Muscle layer of duodenum (tissue), 2 donors: Measurements from ENCODE around the gene GARNL3.

Experiments
- H3K27ac ChIP-seq: one replicate; pipeline ENCODE4 v1.7.0; 2013; ENCODE audit warnings: mild to moderate bottlenecking, low read length
- H3K27me3 ChIP-seq: one replicate; pipeline ENCODE4 v1.7.0; 2013; ENCODE audit warnings: low read depth, mild to moderate bottlenecking, control low read depth, low read length
- H3K36me3 ChIP-seq, 2 donors: one replicate each; pipeline ENCODE4 v1.7.0; 2013; ENCODE audit warnings: low read length in 2 of 2, control low read depth in 1 of 2, mild to moderate bottlenecking in 1 of 2; ENCODE audit not compliant: insufficient read depth in 2 of 2, control insufficient read depth in 1 of 2
- H3K4me1 ChIP-seq, 2 donors: one replicate each; pipeline ENCODE4 v1.7.0; 2013; ENCODE audit warnings: low read length in 2 of 2, mild to moderate bottlenecking in 2 of 2, control low read depth in 1 of 2, moderate library complexity in 1 of 2; ENCODE audit not compliant: insufficient read depth in 2 of 2, control insufficient read depth in 1 of 2
- H3K4me3 ChIP-seq, 2 donors: one replicate each; pipeline ENCODE4 v1.7.0; 2013; ENCODE audit warnings: low read length in 2 of 2, low read depth in 1 of 2, mild to moderate bottlenecking in 1 of 2
- H3K9me3 ChIP-seq, 2 donors: one replicate each; pipeline ENCODE4 v1.7.0; 2013; ENCODE audit warnings: low read length in 2 of 2, control low read depth in 1 of 2, mild to moderate bottlenecking in 1 of 2; ENCODE audit not compliant: control insufficient read depth in 1 of 2
- donor health status: healthy.

Gene GARNL3

GRCh38 chr9:127223810-127224177 lies 40.8 kb upstream of the GARNL3 start:
- Histone ChIP-seq H3K27ac (no peak overlapping the region), H3K9me3 (no peaks in the 10 kb centered on the region), H3K36me3 (peaks cover 0 to 4% of the 10 kb centered on the region in 2 donors), H3K4me3 (peak overlapping the region in 1 of 2 donors; percentile 57), H3K4me1 (peaks cover 0 to 9% of the 10 kb centered on the region in 2 donors), H3K27me3 (no peaks in the 10 kb centered on the region)

- Histone ChIP-seq H3K27me3 (no peaks in the 10 kb centered on the region), H3K27ac (no peak overlapping the region), H3K4me1 (peaks cover 0 to 9% of the 10 kb centered on the region in 2 donors)
Observed at GRCh38 chr9:127224178-127224882, 40.2 kb upstream of the GARNL3 start.

GRCh38 chr9:127224883-127225739 lies 39.5 kb upstream of the GARNL3 start:
- peaks cover 0 to 9% of the 10 kb centered on the region in 2 donors for H3K4me1 ChIP-seq

More at GRCh38 chr9:127224178-127224882, 40.2 kb upstream of the GARNL3 start:
- Histone ChIP-seq H3K9me3 (no peaks in the 10 kb centered on the region), H3K36me3 (no peaks in the 10 kb centered on the region), H3K4me3 (peak overlapping the region; percentile 48 to 57)

GRCh38 chr9:127225801-127226625 lies 38.6 kb upstream of the GARNL3 start:
- Histone ChIP-seq H3K9me3 (no peaks in the 10 kb centered on the region), H3K36me3 (no peaks in the 10 kb centered on the region), H3K4me1 (peaks cover 0 to 9% of the 10 kb centered on the region in 2 donors), H3K4me3 (peak overlapping the region; percentile 16 to 88), H3K27me3 (no peaks in the 10 kb centered on the region), H3K27ac (no peak overlapping the region)

More at GRCh38 chr9:127224883-127225739, 39.5 kb upstream of the GARNL3 start:
- Histone ChIP-seq H3K4me3 (peak overlapping the region; percentile 50 to 88), H3K27ac (no peak overlapping the region), H3K9me3 (no peaks in the 10 kb centered on the region), H3K36me3 (no peaks in the 10 kb centered on the region), H3K27me3 (no peaks in the 10 kb centered on the region)

GRCh38 chr9:127229691-127230417 lies 34.7 kb upstream of the GARNL3 start:
- H3K4me1 ChIP-seq, result peaks cover 0 to 20% of the 10 kb centered on the region in 2 donors
- H3K9me3 ChIP-seq, result no peaks in the 10 kb centered on the region
- no peak overlapping the region for H3K4me3 ChIP-seq
- H3K27me3 ChIP-seq, result no peaks in the 10 kb centered on the region
- H3K36me3 ChIP-seq, result no peaks in the 10 kb centered on the region
- H3K27ac ChIP-seq, result no peak overlapping the region

- H3K27ac ChIP-seq, result no peak overlapping the region
Observed at GRCh38 chr9:127231666-127232065, 32.9 kb upstream of the GARNL3 start.

GRCh38 chr9:127232833-127233549 lies 31.6 kb upstream of the GARNL3 start:
- Histone ChIP-seq H3K4me3 (no peak overlapping the region), H3K27me3 (no peaks in the 10 kb centered on the region), H3K9me3 (no peaks in the 10 kb centered on the region), H3K4me1 (peaks cover 0 to 10% of the 10 kb centered on the region in 2 donors), H3K27ac (no peak overlapping the region), H3K36me3 (peaks cover 0 to 4% of the 10 kb centered on the region in 2 donors)

More at GRCh38 chr9:127231666-127232065, 32.9 kb upstream of the GARNL3 start:
- Histone ChIP-seq H3K4me1 (peaks cover 0 to 10% of the 10 kb centered on the region in 2 donors), H3K4me3 (no peak overlapping the region), H3K27me3 (no peaks in the 10 kb centered on the region), H3K9me3 (no peaks in the 10 kb centered on the region), H3K36me3 (peaks cover 0 to 1% of the 10 kb centered on the region in 2 donors)

GRCh38 chr9:127233550-127233949 lies 31.0 kb upstream of the GARNL3 start:
- peaks cover 0 to 10% of the 10 kb centered on the region in 2 donors for H3K4me1 ChIP-seq
- no peaks in the 10 kb centered on the region for H3K9me3 ChIP-seq
- H3K36me3 ChIP-seq, result peaks cover 0 to 4% of the 10 kb centered on the region in 2 donors
- no peaks in the 10 kb centered on the region for H3K27me3 ChIP-seq
- no peak overlapping the region for H3K4me3 ChIP-seq
- no peak overlapping the region for H3K27ac ChIP-seq

- no peaks in the 10 kb centered on the region for H3K9me3 ChIP-seq
- H3K27ac ChIP-seq, result no peak overlapping the region
Observed at GRCh38 chr9:127233989-127234388, 30.6 kb upstream of the GARNL3 start.

GRCh38 chr9:127237801-127238200 lies 26.8 kb upstream of the GARNL3 start:
- Histone ChIP-seq H3K27ac (no peak overlapping the region), H3K36me3 (peaks cover 0 to 4% of the 10 kb centered on the region in 2 donors), H3K27me3 (no peaks in the 10 kb centered on the region), H3K9me3 (no peaks in the 10 kb centered on the region), H3K4me1 (peaks cover 0 to 10% of the 10 kb centered on the region in 2 donors), H3K4me3 (no peak overlapping the region)

More at GRCh38 chr9:127233989-127234388, 30.6 kb upstream of the GARNL3 start:
- peaks cover 0 to 10% of the 10 kb centered on the region in 2 donors for H3K4me1 ChIP-seq
- peaks cover 0 to 4% of the 10 kb centered on the region in 2 donors for H3K36me3 ChIP-seq
- no peak overlapping the region for H3K4me3 ChIP-seq
- no peaks in the 10 kb centered on the region for H3K27me3 ChIP-seq
